Adrenal gland (tissue), 5 donors: ENCODE data around the gene LRP1B.

Experiments used
- CTCF ChIP-seq, 6 experiments: fragments of 450-650 bp in 4 of 6; fragments of 200-600 bp in 2 of 6; sonication (generic) in 1 of 6; IDR thresholded peaks; 1 replicate in 5 of 6; 2 replicates in 1 of 6; pipeline versions ENCODE4 v1.5.1 to v1.8.0; 2016 to 2021; ENCODE audit warnings: antibody characterized with exemption in 6 of 6, mild to moderate bottlenecking in 2 of 6, moderate library complexity in 1 of 6
- POLR2A ChIP-seq, 2 donors: fragments of 450-650 bp; IDR thresholded peaks; one replicate each; pipeline ENCODE4 v1.6.1; 2017; ENCODE audit warnings: antibody characterized with exemption in 2 of 2, mild to moderate bottlenecking in 2 of 2, moderate library complexity in 1 of 2
- donor health status: DM: no; HTN: no; CAD: no.

GRCh38 chr2:141162314-141162713, 968.5 kb downstream of the LRP1B start:
- no peak for TF ChIP-seq CTCF (IDR thresholded peaks at IDR 0.05)
- TF ChIP-seq POLR2A (IDR thresholded peaks at IDR 0.05) = no peak
